Germinal center (tissue), 1 donor: ENCODE data around the gene TMF1.

Experiments
- DNase-seq: peaks from one replicate; pipeline ENCODE4 v3.0.0; 2012; ENCODE audit warnings: mixed read lengths, low spot score

TMF1 gene, protein sequence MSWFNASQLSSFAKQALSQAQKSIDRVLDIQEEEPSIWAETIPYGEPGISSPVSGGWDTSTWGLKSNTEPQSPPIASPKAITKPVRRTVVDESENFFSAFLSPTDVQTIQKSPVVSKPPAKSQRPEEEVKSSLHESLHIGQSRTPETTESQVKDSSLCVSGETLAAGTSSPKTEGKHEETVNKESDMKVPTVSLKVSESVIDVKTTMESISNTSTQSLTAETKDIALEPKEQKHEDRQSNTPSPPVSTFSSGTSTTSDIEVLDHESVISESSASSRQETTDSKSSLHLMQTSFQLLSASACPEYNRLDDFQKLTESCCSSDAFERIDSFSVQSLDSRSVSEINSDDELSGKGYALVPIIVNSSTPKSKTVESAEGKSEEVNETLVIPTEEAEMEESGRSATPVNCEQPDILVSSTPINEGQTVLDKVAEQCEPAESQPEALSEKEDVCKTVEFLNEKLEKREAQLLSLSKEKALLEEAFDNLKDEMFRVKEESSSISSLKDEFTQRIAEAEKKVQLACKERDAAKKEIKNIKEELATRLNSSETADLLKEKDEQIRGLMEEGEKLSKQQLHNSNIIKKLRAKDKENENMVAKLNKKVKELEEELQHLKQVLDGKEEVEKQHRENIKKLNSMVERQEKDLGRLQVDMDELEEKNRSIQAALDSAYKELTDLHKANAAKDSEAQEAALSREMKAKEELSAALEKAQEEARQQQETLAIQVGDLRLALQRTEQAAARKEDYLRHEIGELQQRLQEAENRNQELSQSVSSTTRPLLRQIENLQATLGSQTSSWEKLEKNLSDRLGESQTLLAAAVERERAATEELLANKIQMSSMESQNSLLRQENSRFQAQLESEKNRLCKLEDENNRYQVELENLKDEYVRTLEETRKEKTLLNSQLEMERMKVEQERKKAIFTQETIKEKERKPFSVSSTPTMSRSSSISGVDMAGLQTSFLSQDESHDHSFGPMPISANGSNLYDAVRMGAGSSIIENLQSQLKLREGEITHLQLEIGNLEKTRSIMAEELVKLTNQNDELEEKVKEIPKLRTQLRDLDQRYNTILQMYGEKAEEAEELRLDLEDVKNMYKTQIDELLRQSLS

DNA sequence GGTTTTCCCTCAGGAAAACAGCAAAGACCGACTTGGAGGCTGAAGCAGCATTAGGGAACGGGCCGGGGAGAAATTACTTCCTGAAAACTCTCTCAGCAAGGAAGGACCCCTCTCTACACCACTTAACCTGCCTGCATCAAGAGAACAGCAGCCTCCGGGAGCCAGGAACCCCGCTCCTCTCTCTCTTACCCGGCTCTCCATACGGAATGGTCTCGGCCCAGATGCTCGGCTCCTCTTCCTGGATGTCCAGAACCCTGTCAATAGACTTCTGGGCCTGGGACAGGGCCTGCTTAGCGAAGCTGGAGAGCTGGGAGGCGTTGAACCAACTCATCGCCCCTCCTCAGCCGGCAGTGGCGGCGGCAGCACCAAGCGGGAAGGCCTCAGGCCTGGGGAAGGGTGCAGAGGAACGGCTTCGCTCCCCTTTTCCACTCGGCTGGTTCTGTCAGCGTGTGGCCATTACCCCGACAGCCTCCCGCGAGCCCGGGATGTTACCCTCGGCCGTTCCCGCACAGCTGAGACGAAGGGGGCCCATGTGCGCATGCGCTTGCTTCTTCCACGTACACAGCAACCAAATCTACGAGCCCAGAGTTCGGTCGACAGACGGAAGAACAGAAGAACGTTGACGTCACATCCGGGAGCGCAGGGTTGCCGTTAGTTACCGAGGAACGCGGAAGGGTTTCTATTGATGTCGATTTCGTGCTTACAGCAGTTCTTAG lies at the start of gene TMF1:
TMF1 (minus strand) TSS at position 578 of the 716 bp plus-strand sequence; CDS start at position 331, 247 bp downstream.
- peak; percentile 95 for DNase-seq

DNA sequence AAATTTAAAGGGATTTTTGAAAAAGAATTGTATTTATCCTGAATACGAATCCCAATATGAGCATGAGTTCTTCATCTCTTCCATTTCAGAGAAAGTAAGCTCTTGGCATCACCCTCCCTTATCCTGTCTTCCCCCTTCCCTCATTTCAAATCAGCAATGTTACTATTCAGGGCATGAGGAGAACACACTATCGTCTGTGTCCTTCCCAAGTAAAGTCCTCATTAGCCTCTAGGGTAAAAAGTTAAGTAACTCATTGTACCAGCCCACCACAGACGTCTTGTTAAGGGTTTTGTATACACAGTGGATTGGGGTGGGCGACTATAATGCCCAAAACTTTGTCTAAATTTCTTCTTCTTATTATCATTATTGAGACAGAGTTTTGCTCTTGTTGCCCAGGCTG lies 47.4 kb upstream of the TMF1 start:
- DNase-seq: no peak

DNA sequence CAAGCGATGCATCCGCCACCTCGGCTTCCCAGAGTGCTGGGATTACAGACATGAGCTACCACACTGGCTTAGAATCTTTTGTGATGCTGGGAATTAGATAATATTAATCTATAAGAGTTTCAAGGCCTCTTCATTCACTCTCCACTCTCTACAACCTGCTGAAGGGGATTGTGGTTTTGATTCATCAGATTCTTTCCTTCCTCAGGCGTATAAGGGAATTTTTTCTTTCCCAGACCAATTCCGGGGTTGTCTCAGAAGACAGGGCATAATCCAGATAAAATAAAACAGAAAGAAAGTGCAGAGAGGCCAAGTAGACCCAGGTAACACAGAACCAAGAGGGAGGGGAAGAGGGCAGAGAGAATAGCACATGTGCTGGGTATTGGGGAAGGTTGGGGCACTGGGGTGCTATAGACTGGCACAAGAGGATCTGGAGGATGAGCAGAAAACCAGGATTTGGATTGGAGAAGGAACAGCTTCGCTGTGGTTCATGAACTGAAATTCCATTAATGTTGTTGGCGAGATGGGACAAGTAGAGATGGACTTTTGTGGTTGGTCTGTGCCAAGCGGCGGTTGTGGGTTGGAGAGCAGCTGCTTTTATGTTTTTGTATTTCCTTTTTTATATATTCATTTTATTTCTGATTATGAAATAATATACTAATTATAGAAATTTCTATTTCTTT lies 45.4 kb upstream of the TMF1 start:
- no peak for DNase-seq

DNA sequence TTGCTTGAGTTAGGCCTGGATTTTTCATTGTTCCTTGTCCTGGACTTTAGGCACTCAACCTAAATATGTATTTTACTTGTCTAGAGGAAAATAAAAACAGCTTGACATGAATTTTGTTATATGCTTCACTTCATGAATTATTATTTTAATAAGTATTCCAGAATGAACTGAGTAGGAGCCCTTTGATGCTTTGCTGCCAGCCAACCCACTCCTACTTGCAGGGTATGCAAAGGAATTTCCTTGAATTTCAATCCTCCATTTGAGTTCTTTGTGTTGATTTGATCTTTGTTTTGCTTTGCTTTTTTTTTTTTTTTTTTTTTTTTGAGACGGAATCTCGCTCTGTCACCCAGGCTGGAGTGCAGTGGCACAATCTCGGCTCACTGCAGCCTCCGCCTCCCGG lies 44.2 kb upstream of the TMF1 start:
- DNase-seq: no peak

DNA sequence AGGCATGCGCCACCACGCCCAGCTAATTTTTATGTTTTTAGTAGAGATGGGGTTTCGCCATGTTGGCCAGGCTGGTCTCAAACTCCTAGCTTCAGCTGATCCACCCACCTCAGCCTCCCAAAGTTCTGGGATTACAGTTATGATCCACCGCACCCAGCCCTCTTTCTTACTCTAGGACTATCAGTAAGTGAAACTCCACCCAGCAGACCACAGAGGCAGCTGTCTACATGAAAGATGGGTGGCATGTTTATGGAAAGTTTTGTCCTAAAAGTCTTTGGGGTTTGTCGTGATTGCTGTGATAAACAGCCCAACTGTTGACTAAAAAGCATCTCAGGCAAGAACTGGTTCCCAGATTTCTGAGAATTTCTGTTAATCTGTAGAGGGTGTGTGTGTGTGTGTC lies 43.5 kb upstream of the TMF1 start:
- no peak for DNase-seq

DNA sequence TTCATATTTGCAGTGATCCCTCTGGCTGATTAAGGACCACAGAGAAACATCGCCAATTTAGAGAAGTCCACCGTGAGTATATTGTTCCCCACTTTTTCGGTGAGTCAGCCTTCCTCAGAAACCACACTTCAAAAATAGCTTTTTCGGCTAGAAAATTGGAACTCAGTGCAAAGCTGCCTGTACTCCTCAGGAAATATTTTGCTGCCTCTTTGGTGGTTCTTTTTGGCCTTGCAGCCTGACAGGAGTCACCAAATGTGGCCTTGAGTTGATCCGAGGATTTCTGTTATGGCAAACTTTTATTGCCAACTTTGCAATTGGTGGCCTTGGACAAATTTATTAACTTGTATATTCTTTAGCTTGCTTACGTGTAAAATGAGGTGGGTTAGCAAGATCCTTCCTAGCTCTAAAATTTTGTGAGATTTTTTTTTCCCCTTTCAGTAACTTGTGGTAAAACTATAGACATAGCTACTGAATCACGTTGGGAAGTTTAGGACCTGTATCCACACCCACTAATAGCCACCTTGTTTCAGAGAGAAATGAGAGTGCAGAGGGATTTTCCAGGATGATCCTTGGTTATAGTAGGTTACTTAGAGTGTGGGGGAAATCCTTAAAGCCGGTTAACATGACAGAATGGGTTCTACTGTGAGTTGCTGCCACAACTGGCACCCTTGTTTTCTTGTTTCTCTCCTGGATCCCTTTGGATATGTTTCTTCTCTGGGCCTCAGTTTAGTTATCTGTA lies 42.5 kb upstream of the TMF1 start:
- DNase-seq: no peak

DNA sequence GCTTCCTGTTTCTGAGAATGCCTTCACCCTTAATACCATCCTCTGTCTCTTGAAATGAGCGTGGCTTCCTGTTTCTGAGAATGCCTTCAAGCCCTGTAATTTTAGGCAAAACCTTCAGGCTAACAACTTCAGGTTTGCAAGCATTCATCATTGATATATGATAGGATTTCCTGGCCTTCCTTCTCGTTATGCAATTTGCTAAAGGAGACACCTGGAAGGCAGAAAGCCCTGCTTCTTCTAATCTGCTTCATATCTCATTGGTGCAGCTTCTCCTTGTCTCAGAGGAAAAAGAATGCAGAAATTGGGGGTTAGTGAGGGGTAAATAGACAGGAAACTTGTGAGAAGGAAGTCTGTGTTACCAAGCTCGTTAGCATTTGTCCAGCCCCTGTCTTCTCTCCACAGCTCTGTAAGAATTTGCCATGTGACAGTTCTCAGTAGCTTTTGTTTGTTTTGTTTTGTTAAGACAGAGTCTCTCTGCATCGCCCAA lies 39.9 kb upstream of the TMF1 start:
- DNase-seq: peak; percentile 31

DNA sequence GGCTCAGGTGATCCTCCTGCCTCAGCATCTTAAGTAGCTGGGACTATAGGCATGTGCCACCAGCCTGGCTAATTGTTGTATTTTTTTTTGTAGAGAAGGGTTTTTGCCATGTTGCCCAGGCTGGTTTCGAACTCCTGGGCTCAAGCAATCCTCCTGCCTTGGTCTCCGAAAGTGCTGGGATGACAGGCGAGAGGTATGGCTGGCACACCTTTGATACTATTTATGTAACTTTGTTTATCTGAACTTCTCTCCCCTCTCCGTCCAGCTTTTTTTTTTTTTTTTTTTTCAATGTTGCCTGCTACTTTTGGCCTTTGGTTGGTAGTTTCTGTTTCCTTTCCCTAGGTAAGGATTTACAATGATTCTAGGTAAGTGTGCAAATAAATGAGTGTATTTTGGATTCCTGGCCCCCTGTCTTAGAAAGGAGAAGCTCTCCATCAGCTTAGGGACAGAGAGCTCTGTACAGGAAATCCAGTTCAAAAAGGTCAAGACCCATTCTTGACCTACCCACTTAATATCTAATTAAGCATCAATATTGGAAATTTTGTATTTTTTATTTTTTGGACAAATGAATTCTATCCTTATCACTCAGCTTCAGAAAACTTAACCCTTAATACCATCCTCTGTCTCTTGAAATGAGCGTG lies 39.4 kb upstream of the TMF1 start:
- DNase-seq: no peak

DNA sequence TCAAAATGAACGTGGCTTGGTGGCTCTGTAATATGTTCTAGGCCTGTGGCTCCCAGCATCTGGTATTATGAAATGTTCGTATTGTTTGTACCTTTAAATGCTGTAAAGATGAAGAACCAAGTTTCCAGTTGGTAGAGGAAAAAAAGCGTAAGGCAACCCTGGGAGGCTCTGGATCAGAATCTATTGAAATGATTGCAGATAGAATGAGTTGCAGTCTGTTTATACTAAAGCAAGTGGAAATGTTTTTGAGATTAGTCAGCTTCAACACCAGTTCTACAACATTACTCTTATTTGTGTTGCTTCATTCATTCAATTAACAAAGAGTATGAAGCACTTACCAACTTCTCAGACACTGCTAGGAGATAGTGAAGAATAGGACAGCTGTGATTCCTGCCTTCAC lies 37.9 kb upstream of the TMF1 start:
- no peak for DNase-seq

DNA sequence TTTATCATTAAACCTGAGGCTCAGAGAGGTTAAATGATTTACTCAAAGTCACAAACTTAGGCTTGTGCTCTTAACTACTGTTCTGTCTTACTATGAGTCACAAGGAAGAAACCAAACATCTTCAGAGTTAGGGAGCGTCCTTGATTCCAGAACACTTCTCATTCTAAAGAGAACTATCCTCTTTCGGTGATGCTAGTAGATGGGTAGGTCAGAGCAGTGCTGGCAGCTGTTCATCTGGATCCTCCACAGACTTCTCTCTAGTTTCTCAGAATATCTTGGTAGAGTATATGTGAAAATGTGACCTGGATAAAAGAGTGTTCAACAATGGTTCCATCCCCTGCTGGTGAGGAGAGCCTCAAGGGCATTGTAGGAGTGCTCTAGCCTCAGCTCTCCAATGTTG lies 35.9 kb upstream of the TMF1 start:
- DNase-seq: no peak

DNA sequence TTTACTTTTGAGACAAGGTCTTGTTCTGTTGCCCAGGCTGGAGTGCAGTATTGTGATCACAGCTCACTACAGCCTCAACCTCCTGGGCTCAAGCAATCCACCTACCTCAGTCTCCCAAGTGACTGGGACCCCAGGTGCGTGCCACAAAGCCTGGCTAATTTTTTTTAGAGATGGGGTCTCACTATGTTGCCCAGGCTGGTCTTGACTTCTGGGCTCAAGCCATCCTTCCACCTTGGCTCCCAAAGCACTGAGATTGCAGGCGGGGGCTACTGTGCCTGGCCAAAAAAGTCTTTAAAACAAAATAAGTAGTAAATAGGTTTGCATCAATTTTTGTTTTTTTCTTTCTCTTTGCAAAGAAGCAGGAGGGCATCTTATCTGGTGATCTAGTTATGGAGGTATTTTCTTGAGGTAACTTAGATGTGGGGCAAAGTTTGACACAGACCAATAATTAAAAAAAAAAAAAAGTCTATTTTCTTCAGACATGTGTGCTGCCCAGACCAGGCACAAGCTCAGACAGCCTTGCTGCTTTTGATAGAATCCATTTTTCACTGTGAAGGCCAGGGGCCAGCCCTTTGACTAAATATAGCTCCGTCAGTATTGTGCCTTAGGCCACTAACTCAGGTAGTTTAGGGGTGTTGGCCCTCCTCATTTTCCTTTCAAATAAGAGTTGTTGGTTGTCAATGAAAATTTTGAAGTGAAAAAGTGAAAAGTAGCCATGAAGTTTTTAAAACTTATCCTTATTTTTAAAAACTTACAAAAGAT lies 35.1 kb upstream of the TMF1 start:
- DNase-seq: no peak

DNA sequence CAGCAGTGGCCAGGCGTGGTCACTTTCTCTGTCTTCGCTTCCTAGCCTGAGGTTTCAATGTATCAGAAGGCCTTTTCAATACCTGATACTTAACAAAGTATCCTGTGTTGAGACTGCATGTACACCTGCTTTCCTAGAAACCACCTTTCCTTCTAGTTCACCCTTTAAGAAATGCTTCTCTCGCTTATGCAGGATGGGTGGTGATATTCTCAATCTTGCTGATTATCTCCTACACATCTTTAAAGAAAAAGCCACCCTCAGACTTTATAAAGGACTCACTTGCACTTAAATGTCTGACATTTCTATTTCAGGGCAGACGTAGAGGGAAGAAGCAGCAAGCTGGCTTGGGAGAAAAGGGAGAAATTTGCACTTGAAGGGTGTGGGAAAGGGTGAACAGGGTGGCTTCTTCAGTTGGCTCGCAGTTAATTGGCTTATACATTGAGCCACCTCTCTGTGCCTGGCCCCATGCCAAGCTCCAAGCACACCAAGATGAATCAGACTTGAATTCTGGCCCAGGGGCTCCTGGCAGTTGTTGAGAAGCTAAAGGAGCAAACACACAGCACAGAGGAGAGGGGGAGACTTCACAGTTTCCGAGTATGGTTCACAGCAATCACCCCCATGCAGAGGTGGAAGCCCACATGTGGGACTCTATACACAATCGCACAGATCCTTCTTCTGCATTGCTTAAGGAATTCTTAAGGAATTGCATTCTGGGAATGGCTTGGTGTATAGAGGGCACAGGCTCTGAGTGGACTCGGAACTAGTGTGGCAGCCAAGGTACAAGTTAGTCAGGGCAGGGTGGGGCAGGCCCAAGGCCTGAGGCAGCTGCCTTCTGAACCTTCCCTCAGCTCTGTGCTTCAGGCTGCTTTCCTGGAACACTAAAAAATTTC lies 33.9 kb upstream of the TMF1 start:
- no peak for DNase-seq

DNA sequence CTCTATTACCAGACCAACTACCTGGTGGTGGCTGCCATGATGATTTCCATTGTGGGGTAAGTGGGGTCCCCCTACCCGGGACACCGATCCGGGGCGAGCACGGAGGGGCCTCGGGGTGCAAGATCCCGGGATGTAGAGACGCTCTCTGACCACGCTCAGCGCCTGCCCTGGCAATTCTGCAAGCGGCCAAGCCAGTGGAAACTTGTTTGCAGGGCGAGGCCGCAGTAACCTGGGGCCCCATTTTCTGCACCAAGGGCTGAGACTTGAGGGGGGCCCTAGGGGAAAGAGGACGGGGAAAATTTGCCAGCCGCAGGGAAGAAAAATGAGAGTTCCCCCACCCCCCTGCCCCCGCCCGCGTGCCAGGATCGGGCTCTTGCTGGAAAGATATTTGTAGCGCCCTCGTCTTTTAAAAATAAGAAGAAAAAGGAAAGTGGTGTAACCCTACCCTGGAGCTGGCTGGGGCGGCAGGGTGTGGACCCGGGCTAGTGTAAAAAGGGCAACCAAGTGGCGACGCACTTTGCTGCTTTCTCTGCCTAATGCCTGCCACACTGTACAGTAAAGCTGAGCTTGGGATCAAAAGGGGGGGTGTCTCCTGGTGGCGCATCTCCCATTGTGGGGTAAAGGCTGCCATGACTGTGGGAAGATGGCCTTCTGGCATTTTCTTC lies 33.2 kb upstream of the TMF1 start:
- DNase-seq: no peak

DNA sequence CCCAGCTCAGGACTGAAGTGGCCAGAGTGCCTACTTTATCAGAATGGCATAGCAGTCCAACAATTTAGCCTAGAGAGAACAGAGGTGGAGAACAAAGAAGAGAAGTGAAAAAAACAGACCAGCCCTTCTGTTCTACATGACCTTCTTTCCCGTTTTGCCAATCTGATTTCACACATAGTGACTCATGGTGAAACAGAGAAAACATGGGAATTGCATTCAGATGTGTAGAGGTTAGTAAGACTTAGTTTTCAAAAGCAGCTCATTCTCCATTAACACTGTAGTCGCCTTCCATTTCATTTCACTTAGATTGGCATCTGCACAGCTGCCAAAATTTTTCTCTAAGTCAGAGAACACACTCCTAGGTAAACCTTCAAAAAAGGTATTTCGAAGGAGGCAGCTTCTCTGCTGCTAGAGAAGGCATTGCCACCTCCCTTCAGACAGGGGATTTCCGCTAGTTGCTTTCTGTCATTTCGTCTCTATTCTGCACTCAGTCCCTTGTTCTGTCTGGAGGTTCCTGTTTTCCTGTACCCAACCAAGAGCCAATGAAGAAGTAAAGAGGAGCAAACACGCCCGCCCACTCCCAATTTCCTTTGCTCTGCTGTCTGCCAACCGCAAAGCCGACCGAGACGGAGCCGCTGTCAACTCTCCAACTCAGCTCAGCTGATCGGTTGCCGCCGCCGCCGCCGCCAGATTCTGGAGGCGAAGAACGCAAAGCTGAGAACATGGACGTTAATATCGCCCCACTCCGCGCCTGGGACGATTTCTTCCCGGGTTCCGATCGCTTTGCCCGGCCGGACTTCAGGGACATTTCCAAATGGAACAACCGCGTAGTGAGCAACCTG lies 32.4 kb upstream of the TMF1 start, which contains the start of gene ARL6IP5:
ARL6IP5 (plus strand) TSS at position 612 of the 842 bp plus-strand sequence; CDS start at position 723, 111 bp downstream.
- DNase-seq: peak; percentile 83

DNA sequence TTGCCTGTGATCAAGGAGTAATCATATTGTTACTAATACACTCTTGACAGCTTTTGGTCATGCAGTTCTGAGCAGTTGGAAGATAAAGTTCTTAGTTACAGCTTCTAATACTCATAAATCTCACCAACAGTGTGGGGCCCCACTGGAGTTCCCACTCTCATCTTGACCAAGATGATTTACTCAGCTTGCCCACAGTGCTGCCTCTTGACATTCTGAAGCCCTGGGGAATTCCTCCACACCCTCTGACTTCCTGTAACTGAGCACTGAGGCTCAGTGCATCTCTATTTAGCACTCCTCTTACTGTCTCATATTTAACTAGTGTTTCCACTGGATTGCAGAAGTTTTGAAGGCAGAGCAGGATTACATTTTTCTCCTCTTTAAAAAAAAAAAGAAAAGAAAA lies 30.7 kb upstream of the TMF1 start:
- DNase-seq: peak; percentile 48

DNA sequence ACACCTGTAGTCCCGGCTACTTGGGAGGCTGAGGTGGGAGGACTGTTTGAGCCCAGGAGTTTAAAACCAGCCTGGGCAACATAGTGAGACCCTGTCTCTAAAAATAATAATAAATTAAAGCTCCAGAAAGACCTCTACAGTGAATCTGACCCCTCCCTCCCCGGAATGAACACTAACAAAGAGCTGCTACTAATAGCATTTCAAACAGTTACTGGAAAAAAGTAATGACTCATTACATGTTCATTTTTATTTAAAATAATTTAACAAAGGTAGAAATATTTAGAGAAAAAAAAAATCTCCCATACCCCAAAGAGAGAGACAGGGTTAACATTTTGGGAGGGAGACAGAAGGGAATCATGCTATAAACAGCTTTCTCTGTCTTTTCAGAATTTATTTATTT lies 30.2 kb upstream of the TMF1 start:
- DNase-seq: no peak
